GM12872 (cell line): ENCODE results near the gene UBE2Q1.

Source experiments
- CTCF ChIP-seq: IDR thresholded peaks from 3 replicates; pipeline ENCODE4 v1.5.1; 2011; ENCODE audit warnings: low read depth, mild to moderate bottlenecking, low read length, moderate library complexity; ENCODE audit not compliant: insufficient read depth

Gene UBE2Q1

GRCh38 chr1:154519591-154519991, 38.9 kb downstream of the UBE2Q1 start:
- TF ChIP-seq CTCF: no peak

- TF ChIP-seq CTCF: no peak
These were observed 40.8 kb downstream of the UBE2Q1 start for GRCh38 chr1:154517661-154518060.

- TF ChIP-seq CTCF: no peak
These were observed 44.4 kb downstream of the UBE2Q1 start for GRCh38 chr1:154514066-154514553.

GRCh38 chr1:154512760-154513159, 45.7 kb downstream of the UBE2Q1 start:
- no peak for TF ChIP-seq CTCF

GRCh38 chr1:154503898-154504297, 54.6 kb downstream of the UBE2Q1 start:
- TF ChIP-seq CTCF: no peak

- TF ChIP-seq CTCF: no peak
These were observed 55.7 kb downstream of the UBE2Q1 start for GRCh38 chr1:154502744-154503115.

- no peak for TF ChIP-seq CTCF
These were observed 56.3 kb downstream of the UBE2Q1 start, which contains the start of the genes SHE and TDRD10 for GRCh38 chr1:154502066-154502743. SHE (minus strand) TSS chr1:154502412; CDS start chr1:154502026, 386 bp downstream. TDRD10 (plus strand) TSS chr1:154502219; CDS start chr1:154506904, 4,685 bp downstream.
